ENCODE results near the gene SERPINB10.
"Not testable (repeated sequence)": the region's sequence is repeated elsewhere in the genome, so short reads cannot be mapped to it uniquely, and the experiment has no call there.

The SERPINB10 gene

GRCh38 chr18:63894106-63894772 is 13.5 kb upstream of the SERPINB10 start:
- no peak for DNase-seq

- no peak for DNase-seq
Observed at GRCh38 chr18:63895190-63895589, 12.6 kb upstream of the SERPINB10 start.

GRCh38 chr18:63897072-63897471 is 10.7 kb upstream of the SERPINB10 start:
- DNase-seq = no peak

- DNase-seq = no peak
Observed at GRCh38 chr18:63899206-63899605, 8.6 kb upstream of the SERPINB10 start.

DNA sequence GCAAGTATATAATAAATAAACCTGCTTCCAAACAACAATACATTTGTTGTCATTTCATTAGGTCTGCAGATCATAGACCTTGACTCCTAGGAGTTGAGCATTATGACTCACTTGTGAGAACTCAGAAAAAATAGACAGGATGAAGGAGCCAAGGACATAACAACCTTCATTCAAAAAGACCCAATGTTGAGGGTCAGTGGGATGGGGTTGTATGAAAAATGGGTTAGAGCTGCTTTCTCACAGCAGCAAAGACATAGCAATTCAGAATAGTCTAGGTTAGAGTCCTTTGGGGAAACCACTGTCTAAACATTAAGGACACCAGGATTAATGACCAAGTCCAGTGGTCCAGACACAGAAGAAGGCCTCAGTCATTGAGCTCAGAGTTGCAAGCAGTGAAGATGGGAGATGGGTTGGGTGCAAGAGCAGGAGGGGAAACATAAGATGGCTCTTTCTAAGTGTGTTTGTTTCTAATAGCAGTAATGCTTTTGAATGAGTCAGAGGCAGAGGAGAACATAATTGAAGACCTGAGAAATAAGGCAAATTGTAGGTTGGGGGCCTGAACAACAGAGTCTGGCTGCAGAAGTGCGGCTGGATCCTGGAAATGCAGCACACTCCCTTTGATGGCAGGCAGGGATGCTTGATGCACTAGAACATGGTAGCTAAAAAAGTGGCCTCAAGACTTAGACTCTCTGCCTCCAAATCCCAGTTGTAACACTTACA is 3.7 kb upstream of the SERPINB10 start:
- DNase-seq = no peak

- DNase-seq = no peak
Observed at GRCh38 chr18:63904694-63905093, 3.1 kb upstream of the SERPINB10 start.

- no peak for DNase-seq
Observed at GRCh38 chr18:63905361-63905760, 2.4 kb upstream of the SERPINB10 start.

DNA sequence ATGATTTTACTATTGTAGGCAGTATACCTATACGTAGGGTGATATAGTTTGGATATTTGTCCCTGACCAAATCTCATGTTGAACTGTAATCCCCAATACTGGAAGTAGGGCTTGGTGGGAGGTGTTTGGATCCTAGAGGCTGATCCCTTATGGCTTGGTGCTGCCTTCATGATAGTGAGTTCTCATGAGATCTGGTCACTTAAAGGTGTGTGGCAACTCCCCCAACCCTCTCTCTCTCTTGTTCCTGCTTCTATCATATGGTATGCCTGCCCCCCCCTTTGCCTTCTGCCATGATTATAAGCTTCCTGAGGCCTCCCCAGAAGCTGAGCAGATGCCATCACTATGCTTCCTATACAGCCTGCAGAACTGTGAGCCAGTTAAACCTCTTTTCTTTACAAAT is 1.7 kb upstream of the SERPINB10 start:
- no peak for DNase-seq

DNA sequence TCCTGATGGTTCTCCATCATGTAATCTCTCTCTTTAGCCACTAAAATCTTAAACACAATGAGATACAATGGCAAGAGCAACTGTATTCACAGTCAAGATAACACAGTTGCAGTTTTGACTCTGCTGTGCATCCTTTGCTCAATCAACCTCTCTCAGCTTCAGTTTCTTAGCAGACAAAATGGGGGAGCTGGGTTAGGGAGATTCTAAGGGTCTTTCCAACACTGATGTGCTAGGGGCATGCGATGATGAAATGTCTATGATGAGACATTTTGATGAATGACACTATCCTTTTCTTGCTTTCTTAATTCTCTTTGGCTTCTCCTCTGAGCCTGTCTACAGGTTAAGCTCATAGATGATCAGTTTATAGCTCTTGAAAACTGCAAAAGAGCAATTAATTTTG is 1.1 kb downstream of the SERPINB10 start:
- DNase-seq = no peak

GRCh38 chr18:63909870-63910269 is 2.1 kb downstream of the SERPINB10 start:
- DNase-seq = no peak

DNA sequence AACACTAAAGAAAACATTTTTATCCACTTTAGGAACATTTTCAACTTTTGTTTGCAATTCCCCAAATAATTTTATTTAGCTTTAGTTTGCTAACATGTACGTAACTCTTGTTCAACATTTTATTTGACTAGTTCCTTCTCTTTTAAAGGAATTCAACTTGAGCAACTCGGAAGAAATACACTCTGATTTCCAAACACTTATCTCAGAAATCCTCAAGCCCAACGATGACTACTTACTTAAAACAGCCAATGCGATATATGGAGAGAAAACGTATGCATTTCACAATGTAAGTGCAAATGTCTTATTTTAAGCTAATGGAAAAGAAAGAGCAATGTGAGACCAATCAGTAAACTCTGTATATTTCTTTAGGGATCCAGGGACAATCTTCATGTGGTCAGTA is 10.1 kb downstream of the SERPINB10 start:
- no peak for DNase-seq

DNA sequence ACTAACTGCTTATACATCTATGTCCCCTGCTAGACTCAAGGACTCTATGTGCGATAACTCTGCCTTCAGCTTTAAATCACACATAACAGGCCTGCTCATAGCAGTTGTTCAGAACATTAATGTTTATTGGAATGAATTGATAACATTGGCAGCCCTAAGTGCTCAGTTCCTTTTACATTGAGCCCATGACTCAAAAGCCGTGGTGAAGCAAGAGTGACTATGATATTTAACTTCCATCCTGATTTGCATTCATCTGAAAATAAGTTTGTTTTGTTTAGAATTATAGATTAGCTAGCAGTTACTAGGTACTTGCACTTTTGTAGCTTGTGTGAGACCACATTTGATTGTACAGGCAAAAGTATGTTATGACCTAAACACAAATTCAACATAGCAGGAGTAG is 14.3 kb downstream of the SERPINB10 start:
- DNase-seq = no peak

DNA sequence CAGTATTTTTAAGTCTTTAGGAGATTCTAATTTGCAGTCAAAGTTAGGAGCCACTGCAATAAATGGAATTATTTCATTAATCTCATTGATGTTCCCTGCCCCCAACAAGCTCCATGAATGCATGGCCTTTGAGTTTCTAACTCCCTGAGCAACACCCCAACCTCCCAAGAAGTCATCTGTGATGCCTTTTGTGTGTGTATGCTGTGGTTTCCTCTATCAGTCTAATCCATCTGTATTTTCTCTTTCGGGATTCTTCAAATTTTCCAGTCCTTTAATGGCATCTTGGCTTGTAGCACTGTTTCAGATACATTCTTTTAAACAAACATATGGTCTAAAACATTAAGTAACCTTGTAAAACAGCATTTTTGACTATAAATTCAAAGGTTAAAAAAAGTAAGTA is 16.8 kb downstream of the SERPINB10 start:
- DNase-seq = no peak

DNA sequence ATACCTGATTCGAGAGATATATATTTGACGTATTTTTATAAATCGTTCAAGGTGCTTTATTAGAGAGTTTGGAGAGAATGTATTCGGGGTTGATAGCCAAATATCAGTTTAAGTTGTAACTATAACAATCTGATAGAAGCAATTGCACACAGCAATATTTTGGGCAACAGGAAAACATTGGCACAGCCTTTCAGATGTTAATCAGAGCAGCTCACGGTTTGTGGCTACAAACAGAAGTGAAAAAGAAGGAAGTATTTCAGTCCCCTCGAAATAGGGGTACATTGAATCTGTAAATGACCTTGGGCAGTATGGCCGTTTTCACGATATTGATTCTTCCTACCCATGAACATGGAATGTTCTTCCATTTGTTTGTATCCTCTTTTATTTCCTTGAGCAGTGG is 20.6 kb downstream of the SERPINB10 start:
- no peak for DNase-seq

GRCh38 chr18:63929369-63929768 is 21.6 kb downstream of the SERPINB10 start:
- not testable (repeated sequence) for DNase-seq

- no peak for DNase-seq
Observed at GRCh38 chr18:63930773-63931354, 23.1 kb downstream of the SERPINB10 start.

GRCh38 chr18:63936156-63936931 is 28.6 kb downstream of the SERPINB10 start:
- DNase-seq = peak; percentile 66

DNA sequence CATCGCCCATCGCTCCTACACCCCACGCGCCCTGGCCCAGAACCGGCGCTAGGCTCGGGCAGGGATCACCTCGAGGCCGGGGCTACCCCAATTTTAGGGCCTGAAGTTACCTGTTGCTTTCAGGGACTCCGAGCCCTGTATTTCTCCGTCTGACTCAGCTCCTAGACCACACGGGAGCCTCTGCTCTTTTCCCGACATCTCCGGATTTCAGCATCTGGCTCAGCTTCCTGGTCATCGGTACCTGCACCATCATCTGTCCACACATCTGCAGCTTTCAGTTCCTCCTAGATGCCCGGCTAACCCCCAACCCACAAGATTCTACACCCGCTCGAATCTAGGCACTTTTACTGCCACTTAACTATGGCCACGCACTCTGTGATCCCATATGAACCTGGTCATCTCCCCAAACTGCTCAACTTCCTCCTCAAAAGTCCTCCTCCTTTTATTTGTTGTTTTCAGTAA is 29.2 kb downstream of the SERPINB10 start:
- DNase-seq = no peak

- no peak for DNase-seq
Observed at GRCh38 chr18:63940008-63940407, 32.2 kb downstream of the SERPINB10 start.

DNA sequence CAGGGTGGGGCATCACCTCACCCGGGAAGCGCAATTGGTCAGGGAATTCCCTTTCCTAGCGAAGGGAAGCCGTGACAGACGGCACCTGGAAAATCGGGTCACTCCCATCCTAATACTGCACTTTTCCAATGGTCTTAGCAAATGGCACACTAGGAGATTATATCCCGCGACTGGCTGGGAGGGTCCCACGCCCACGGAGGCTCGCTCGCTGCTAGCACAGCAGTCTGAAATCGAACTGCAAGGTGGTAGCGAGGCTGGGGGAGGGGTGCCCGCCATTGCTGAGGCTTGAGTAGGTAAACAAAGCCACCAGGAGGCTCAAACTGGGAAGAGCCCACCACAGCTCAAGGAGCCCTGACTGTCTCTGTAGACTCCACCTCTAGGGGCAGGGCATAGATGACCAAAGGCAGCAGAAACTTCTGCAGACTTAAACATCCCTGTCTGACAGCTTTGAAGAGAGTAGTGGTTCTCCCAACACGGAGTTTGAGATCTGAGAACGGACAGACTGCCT is 32.8 kb downstream of the SERPINB10 start:
- DNase-seq = not testable (repeated sequence)

GRCh38 chr18:63947051-63947790 is 39.5 kb downstream of the SERPINB10 start:
- DNase-seq = no peak

DNA sequence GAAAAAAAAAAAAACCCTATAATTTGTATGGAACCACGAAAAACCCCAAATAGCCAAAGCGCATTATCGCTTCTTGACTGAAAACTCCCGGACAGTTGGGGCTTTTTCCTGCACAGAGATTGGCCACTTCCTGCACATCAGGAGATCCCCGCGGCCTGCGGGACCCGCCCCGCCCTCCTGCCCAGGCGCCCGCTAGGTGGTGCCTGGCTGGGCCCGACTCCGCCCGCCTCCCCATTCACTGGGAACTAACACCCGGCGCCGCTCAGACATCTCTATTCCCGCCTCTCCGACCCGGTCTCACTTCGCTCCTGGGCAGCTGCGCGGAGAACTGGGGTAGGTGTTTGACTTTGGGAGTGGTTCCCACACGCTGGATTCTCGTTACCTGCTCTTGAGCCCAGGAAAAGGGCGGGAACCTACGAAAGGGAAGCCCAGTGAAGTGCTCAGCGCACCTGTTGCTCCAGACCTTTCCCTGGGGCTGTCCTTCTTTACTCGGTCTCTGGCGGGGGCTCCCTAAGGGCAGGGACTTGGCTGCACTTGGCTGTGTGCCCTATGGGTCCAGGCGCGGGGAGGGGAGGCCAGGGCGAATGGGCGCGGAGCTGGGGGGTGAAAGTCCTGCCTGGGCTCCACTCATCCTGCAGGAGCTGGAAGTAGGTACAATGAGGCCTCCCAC is 41.4 kb downstream of the SERPINB10 start, which contains the start of gene HMSD:
TSS of gene HMSD (plus strand) at position 234 of the 670 bp plus-strand sequence. CDS start 4,155 bp downstream, outside the sequence.
- peak; percentile 72 for DNase-seq

All from activated naive CD4-positive, alpha-beta T cell treated with Interleukin-2 at 50 U/mL for 16 hours (primary cell).